GM21786 (cell line): Measurements from ENCODE around the gene INAFM2.

Source experiments
- ATAC-seq: cut with Tn5 transposase; IDR thresholded peaks from one replicate; pipeline ENCODE4 v1.9.1; 2021; ENCODE audit not compliant: unreplicated experiment

The INAFM2 gene

DNA sequence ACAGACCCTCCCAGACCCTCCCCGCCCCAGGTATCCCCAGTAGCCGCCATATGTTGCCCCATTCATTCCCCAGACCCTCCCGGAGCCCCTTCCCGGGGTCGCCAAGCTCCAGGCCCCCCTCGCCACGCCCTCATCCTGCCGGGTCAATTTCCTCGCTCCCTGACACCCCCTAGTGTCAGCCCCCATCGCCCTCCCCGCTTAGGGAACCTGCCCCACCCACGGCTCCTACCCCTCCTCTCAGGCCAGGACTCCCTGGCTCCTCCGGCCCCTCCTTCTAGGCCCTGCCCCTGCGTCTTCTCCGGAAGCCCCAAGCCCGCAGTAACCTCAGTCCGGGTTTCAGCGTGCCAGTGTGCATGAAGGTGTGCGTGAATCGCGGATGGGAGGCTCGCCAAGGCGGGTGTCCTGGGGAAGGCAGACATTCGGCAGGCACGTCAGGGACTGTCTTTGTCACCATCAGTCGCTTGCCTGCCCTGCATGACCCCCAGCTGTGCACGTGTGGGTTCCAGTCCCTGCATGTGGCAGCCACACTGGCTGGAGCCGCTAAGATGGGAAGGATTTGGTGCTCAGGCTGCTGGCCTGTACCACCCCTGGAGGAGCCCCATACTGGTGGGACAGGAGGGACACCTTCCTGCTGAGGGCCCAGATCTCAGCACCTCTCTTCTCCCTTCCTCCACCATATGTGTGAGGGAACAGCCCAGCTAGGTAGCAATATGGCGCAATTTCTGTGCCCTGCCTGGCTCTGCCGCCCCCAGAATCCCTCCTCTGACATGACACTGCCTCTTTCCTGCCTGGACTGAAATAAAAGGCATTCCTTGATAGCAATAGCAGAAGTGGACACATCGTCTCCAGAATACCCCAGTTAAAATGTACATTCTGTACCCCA is 35.2 kb downstream of the INAFM2 start:
- no peak for ATAC-seq

DNA sequence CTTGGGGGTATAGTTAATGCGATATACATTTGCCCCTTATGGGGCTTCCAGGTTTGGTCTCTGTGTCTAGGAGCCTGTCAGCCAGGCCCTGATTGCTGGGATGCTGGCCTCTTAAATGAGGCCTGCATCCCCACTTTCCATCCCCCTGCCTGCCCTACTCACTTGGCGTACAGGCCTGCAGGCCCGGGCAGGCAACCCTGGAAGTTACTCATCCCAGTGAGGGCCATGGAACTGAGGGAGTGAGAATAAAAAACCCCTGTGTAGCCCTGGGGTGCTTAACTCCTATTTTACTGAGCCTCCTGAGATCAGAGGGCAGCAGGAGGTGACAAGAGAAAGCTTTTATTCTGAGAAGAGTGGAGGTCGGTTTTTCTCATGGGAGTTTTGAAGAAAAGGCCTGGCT is 36.5 kb downstream of the INAFM2 start:
- no peak for ATAC-seq

GRCh38 chr15:40361640-40362039 is 38.1 kb downstream of the INAFM2 start:
- no peak for ATAC-seq

DNA sequence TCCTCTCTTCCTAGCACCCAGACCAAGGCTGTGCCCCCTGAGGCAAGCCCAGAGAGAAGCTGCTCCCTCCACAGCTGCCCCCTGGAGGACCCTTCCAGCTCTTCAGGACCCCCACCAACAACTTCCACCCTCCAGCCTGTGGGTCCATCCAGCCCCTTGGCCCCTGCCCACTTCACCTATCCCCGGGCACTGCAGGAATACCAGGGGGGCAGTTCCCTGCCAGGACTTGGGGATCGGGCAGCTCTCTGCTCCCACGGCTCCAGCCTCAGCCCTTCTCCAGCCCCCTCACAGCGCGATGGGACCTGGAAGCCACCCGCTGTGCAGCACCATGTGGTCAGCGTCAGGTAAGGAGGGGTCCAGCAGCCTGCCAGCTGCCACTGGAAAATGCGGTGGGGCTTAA is 40.1 kb downstream of the INAFM2 start:
- ATAC-seq, result no peak

DNA sequence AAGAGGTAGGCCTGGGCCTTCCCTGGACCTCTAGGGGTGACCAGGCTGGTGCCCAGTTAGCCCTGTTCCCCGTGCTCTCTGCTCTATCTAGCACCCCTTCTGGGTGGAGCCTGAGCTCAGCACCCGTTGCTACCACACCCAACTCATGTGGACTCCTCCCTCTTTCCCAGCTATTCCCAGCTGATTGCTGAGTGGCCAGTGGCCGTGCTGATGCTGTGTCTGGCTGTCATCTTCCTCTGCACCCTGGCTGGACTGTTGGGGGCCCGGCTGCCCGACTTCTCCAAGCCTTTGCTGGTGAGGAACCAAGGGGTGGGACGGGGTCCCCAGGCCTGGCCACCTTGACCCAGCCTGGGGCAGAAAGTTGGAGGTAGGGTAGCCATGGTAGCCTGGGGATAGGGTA is 40.8 kb downstream of the INAFM2 start:
- ATAC-seq, result no peak

- no peak for ATAC-seq
Measured at GRCh38 chr15:40365016-40365415, 41.5 kb downstream of the INAFM2 start.

- ATAC-seq, result no peak
Measured at GRCh38 chr15:40365624-40366456, 42.3 kb downstream of the INAFM2 start.

DNA sequence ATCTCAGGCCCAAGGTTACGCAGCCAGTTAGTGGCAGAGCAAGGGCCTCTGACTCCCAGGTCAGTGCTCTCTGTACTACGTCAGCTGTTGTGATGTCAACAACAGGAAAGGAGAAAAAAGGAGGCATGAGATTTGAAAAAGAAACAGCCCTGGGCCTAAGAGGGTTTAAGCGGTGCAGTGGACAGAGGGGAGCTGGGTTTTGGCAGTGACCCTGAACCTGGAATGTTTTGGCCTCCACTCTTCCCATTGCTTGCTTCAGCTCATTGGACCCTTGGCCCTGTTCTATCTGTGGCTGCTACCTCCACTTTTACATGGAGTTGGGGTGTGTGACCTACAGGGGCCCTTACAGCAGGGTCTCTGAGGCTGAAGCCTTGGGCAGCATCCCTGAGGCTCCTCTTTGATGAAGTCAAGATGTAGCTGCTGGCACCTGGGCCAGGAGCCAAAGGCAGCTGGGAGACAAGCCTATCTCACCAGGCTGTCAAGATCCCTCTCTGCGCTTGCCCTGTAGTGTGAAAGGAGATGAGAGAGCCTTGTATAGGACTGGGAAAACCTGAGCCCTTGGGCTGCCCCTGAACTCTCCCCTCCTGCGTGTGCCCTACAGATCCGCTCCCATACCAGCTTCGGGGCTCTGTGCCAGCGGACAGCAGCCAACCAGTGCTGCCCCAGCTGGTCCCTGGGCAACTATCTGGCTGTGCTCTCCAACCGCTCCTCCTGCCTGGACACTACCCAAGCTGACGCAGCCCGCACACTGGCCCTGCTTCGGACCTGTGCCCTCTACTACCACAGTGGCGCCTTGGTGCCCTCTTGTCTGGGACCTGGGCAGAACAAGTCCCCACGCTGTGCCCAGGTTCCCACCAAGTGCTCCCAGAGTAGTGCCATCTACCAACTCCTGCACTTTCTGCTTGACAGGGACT is 43.2 kb downstream of the INAFM2 start:
- no peak for ATAC-seq

GRCh38 chr15:40367371-40367685 is 43.8 kb downstream of the INAFM2 start:
- ATAC-seq, result no peak

GRCh38 chr15:40367686-40368611 is 44.5 kb downstream of the INAFM2 start:
- ATAC-seq, result peak; percentile 89

DNA sequence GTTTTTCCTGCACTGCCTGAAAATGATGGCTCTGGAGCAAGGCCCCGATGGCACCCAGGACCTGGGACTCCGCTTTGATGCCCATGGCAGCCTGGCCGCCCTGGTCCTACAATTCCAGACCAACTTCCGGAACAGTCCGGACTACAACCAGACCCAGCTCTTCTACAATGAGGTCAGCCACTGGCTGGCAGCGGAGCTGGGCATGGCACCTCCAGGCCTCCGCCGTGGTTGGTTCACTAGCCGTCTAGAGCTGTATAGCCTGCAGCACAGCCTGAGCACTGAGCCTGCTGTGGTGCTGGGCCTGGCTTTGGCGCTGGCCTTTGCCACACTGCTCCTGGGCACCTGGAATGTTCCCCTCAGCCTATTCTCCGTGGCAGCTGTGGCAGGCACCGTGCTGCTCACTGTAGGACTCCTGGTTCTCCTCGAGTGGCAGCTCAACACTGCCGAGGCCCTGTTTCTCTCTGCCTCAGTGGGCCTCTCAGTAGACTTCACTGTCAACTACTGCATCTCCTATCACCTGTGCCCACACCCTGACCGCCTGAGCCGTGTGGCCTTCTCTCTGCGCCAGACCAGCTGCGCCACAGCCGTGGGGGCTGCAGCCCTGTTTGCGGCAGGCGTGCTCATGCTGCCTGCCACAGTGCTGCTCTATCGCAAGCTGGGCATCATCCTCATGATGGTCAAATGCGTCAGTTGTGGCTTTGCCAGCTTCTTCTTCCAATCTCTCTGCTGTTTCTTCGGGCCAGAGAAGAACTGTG is 45.4 kb downstream of the INAFM2 start:
- ATAC-seq, result no peak

DNA sequence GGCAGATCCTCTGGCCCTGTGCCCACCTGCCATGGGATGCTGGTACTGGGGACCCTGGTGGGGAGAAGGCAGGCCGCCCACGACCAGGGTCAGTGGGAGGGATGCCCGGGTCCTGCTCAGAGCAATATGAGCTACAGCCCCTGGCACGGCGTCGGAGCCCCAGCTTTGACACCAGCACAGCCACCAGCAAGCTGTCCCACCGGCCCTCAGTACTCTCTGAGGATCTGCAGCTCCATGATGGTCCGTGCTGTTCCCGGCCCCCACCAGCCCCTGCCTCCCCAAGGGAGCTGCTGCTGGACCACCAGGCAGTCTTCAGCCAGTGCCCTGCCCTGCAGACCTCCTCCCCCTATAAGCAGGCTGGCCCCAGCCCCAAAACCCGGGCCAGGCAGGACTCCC is 46.0 kb downstream of the INAFM2 start:
- ATAC-seq, result no peak

GRCh38 chr15:40369971-40370370 is 46.5 kb downstream of the INAFM2 start:
- ATAC-seq, result no peak

- no peak for ATAC-seq
Measured at GRCh38 chr15:40372981-40373380, 49.5 kb downstream of the INAFM2 start.
